Mesendoderm (in vitro differentiated cells): ENCODE results near the gene CCDC32.
A peak's percentile ranks its signal among the peaks of the same experiment; 100 is the strongest.

Source experiments
- DNase-seq: peaks from one replicate; pipeline ENCODE4 v3.0.0; 2013
- H2AK5ac ChIP-seq: 2 replicates; pipeline ENCODE4 v1.6.1; 2013; ENCODE audit warnings: low read length, inconsistent platforms
- H2BK120ac ChIP-seq: 2 replicates; pipeline ENCODE4 v1.6.1; 2013; ENCODE audit warnings: low read depth, mild to moderate bottlenecking, low read length, moderate library complexity, mixed read lengths
- H2BK15ac ChIP-seq: replicated peaks from 2 replicates; pipeline ENCODE4 v1.6.1; 2013; ENCODE audit warnings: low read depth, mild to moderate bottlenecking, moderate library complexity
- H2BK5ac ChIP-seq: 2 replicates; pipeline ENCODE4 v1.6.1; 2013; ENCODE audit warnings: low read length, inconsistent platforms
- H3K18ac ChIP-seq: 2 replicates; pipeline ENCODE4 v1.6.1; 2013; ENCODE audit warnings: mild to moderate bottlenecking, low read length, mixed read lengths
- H3K23ac ChIP-seq: one replicate; pipeline ENCODE4 v1.6.1; 2013; ENCODE audit warnings: low read length
- H3K27ac ChIP-seq: 2 replicates; pipeline ENCODE4 v1.5.1; 2013; ENCODE audit warnings: low read depth, mild to moderate bottlenecking, inconsistent platforms, low read length, moderate library complexity
- H3K27me3 ChIP-seq: 2 replicates; pipeline ENCODE4 v1.6.1; 2013; ENCODE audit warnings: low read length, control low read depth, mild to moderate bottlenecking, inconsistent platforms; ENCODE audit not compliant: insufficient read depth, poor library complexity
- H3K36me3 ChIP-seq: 2 replicates; pipeline ENCODE4 v1.6.1; 2013; ENCODE audit warnings: low read length, inconsistent platforms; ENCODE audit not compliant: control insufficient read depth, insufficient read depth
- H3K4ac ChIP-seq: one replicate; pipeline ENCODE4 v1.6.1; 2013; ENCODE audit warnings: low read depth, mild to moderate bottlenecking, low read length, moderate library complexity
- H3K4me1 ChIP-seq: 2 replicates; pipeline ENCODE4 v1.6.1; 2013; ENCODE audit warnings: low read depth, low read length, inconsistent platforms; ENCODE audit not compliant: control insufficient read depth
- H3K4me2 ChIP-seq: 2 replicates; pipeline ENCODE4 v1.6.1; 2013; ENCODE audit warnings: low read length
- H3K4me3 ChIP-seq: 2 replicates; pipeline ENCODE4 v1.5.1; 2013; ENCODE audit warnings: mild to moderate bottlenecking, low read length
- H3K56ac ChIP-seq: one replicate; pipeline ENCODE4 v1.6.1; 2013; ENCODE audit warnings: low read length
- H3K79me1 ChIP-seq: 2 replicates; pipeline ENCODE4 v1.6.1; 2013; ENCODE audit warnings: low read length, inconsistent platforms
- H3K79me2 ChIP-seq: 2 replicates; pipeline ENCODE4 v1.6.1; 2013; ENCODE audit warnings: mild to moderate bottlenecking, low read length; ENCODE audit not compliant: control insufficient read depth, insufficient read depth
- H3K9ac ChIP-seq: 2 replicates; pipeline ENCODE4 v1.6.1; 2013; ENCODE audit warnings: low read length, inconsistent platforms
- H4K5ac ChIP-seq: one replicate; pipeline ENCODE4 v1.6.1; 2013; ENCODE audit warnings: low read length
- H4K8ac ChIP-seq: one replicate; pipeline ENCODE4 v1.6.1; 2013; ENCODE audit warnings: low read depth, mild to moderate bottlenecking, control low read depth, low read length, moderate library complexity
- WGBS: extraction: QIAGEN DNeasy Blood & Tissue Kit; methylation state at CpG from one replicate; pipeline ENCODE4 v1.1.7; 2013; ENCODE audit warnings: low lambda C conversion rate, missing lambda C conversion rate; ENCODE audit not compliant: insufficient coverage; ENCODE audit errors: extremely low coverage; 5-methylcytosine and 5-hydroxymethylcytosine counted together

Gene CCDC32

DNA sequence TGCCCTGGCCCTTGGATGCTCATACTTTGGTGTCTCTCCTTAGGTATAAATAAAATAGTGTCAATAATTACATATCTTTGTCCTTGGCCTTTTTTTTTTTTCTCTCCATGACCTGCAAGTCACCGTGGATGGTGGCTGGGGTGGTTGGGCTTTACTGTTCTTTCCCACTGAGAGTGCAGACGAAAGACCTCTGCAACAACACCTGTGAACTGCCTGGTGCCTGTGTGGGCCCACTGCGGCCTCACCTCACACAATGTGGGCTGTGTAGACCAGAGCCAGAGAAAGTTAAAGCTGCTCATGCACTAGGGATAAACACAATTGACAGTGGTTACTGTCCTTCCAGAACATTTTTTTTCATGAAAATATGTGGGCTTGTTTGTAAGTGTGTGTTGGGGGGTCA is 39.0 kb downstream of the CCDC32 start:
- Histone ChIP-seq H4K8ac (no peak overlapping the region), H3K9ac (no peak overlapping the region), H3K79me2 (no peaks in the 10 kb centered on the region), H2BK15ac (no peak overlapping the region), H3K4me3 (no peak overlapping the region), H3K4me1 (no peaks in the 10 kb centered on the region), H2BK120ac (no peak overlapping the region), H2BK5ac (no peak overlapping the region), H4K5ac (no peak overlapping the region), H3K36me3 (no peaks in the 10 kb centered on the region), H3K4me2 (no peak overlapping the region), H3K23ac (peak overlapping the region; percentile 66), H3K56ac (no peak overlapping the region), H3K79me1 (no peaks in the 10 kb centered on the region), H3K4ac (no peak overlapping the region), H2AK5ac (no peak overlapping the region), H3K18ac (no peak overlapping the region), H3K27me3 (no peaks in the 10 kb centered on the region), H3K27ac (no peak overlapping the region)
- no peak for DNase-seq
- no CpG with 5 or more reads among the region's 3 CpGs for WGBS

DNA sequence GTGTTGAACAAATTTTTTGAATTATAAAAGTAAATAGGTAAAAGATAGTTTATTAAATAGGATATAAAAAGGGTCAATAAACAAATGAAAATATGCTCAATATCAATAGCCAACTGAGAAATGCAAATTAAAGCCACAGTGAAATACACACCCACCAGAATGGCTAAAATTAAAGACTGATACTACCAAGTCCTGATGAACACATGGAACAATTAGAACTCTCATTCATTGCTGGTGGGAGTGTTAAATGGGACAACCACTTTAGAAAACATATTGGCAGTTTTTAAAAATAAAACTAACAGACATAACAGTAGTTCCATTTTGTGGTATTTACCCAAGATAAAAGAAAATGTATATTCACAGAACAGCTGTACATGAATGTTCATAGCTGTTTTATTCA is 41.2 kb downstream of the CCDC32 start:
- Histone ChIP-seq H2BK120ac (no peak overlapping the region), H3K9ac (no peak overlapping the region), H3K4ac (no peak overlapping the region), H3K27ac (no peak overlapping the region), H3K4me2 (no peak overlapping the region), H3K79me1 (no peaks in the 10 kb centered on the region), H3K56ac (no peak overlapping the region), H3K27me3 (no peaks in the 10 kb centered on the region), H3K18ac (no peak overlapping the region), H3K4me1 (no peaks in the 10 kb centered on the region), H2BK15ac (no peak overlapping the region), H2BK5ac (no peak overlapping the region), H3K36me3 (no peaks in the 10 kb centered on the region), H3K79me2 (no peaks in the 10 kb centered on the region), H3K23ac (no peak overlapping the region), H2AK5ac (no peak overlapping the region), H3K4me3 (no peak overlapping the region), H4K8ac (no peak overlapping the region), H4K5ac (no peak overlapping the region)
- no peak for DNase-seq

DNA sequence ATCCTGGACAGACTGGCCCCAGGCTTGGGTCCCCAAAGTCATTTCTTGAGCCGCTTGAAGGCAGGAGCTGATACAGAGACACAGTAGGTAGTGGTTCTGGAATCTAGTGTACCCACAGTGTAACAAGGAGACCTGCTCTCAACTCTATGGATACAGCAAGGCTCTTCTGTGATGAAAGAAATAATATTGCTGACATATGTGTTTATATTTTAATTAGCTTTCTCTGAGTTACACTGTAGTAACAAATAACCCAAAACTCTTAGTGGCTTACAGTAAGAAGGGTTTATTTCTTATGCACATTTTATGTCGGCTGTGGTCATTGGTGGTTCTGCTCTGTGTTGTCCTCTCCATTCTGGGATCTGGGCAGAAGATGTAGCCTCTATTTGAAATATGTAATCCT is 48.5 kb downstream of the CCDC32 start:
- Histone ChIP-seq H3K56ac (no peak overlapping the region), H3K79me2 (no peaks in the 10 kb centered on the region), H3K27ac (no peak overlapping the region), H2BK15ac (no peak overlapping the region), H4K5ac (no peak overlapping the region), H4K8ac (no peak overlapping the region), H3K36me3 (no peaks in the 10 kb centered on the region), H3K4me2 (no peak overlapping the region), H3K23ac (no peak overlapping the region), H2BK120ac (no peak overlapping the region), H3K18ac (no peak overlapping the region), H3K4ac (no peak overlapping the region), H2BK5ac (no peak overlapping the region), H3K27me3 (no peaks in the 10 kb centered on the region), H3K9ac (no peak overlapping the region), H2AK5ac (no peak overlapping the region), H3K4me1 (no peaks in the 10 kb centered on the region), H3K79me1 (no peaks in the 10 kb centered on the region), H3K4me3 (no peak overlapping the region)
- WGBS, result no CpG with 5 or more reads among the region's 2 CpGs
- no peak for DNase-seq

DNA sequence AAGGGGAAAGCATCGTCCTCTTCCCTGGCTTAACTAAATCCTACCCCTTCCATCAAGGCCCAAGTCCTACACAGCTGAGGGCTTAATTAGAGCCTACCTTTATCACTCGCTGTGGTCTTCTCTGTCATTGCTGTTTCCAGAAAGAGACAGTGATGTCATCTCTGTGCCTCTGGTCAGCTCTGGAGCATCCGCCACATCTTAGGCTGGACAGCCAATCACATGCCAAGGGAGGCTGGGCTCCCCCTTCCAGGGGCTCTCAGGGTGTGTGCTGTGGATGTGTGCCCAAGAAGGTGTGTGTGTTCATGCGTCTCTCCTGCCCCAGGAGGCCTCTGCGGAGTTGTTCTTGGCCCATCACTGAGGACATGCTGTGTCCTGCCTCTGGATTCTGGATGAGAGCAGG is 51.2 kb downstream of the CCDC32 start:
- H3K27me3 ChIP-seq, result peaks cover 6% of the 10 kb centered on the region
- DNase-seq, result no peak
- no peak overlapping the region for H3K4me2 ChIP-seq
- no peaks in the 10 kb centered on the region for H3K79me2 ChIP-seq
- H3K9ac ChIP-seq, result no peak overlapping the region
- no peak overlapping the region for H4K8ac ChIP-seq
- no peak overlapping the region for H3K56ac ChIP-seq
- no peaks in the 10 kb centered on the region for H3K4me1 ChIP-seq
- no peaks in the 10 kb centered on the region for H3K79me1 ChIP-seq
- H2AK5ac ChIP-seq, result no peak overlapping the region
- no peak overlapping the region for H3K27ac ChIP-seq
- H3K4ac ChIP-seq, result no peak overlapping the region
- no CpG with 5 or more reads among the region's 5 CpGs for WGBS
- no peak overlapping the region for H3K18ac ChIP-seq
- no peak overlapping the region for H3K23ac ChIP-seq
- H2BK15ac ChIP-seq, result no peak overlapping the region
- no peak overlapping the region for H2BK5ac ChIP-seq
- H3K4me3 ChIP-seq, result no peak overlapping the region
- H3K36me3 ChIP-seq, result no peaks in the 10 kb centered on the region
- H2BK120ac ChIP-seq, result no peak overlapping the region
- H4K5ac ChIP-seq, result no peak overlapping the region

DNA sequence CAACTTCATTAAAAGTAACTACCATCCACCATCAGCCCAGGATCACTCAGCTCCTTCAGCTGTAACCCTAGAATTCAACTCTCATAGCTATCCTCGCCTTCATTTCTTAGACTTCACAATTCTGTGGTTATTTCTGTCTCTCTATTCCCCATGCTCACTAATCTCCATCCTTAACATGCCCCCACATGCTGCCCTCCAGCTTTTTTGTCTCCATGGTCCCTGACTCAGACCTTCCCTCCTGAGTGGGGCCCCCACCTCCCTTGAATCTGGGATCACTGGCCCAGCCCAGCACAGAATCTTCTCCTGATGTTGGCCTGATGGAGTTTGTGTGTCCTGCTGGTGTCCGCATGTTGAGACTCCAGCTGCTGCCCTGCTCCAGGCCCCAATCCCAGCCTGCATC is 52.4 kb downstream of the CCDC32 start:
- Histone ChIP-seq H3K79me2 (no peaks in the 10 kb centered on the region), H3K4me3 (no peak overlapping the region), H3K79me1 (no peaks in the 10 kb centered on the region), H3K27me3 (peaks cover 6% of the 10 kb centered on the region), H3K18ac (no peak overlapping the region), H2AK5ac (no peak overlapping the region), H2BK15ac (no peak overlapping the region), H4K5ac (no peak overlapping the region), H2BK120ac (no peak overlapping the region), H2BK5ac (no peak overlapping the region), H3K56ac (peak overlapping the region; percentile 93), H3K4me2 (no peak overlapping the region), H3K27ac (no peak overlapping the region), H3K9ac (no peak overlapping the region), H3K4ac (no peak overlapping the region), H3K23ac (no peak overlapping the region), H3K4me1 (no peaks in the 10 kb centered on the region), H3K36me3 (no peaks in the 10 kb centered on the region), H4K8ac (no peak overlapping the region)
- no CpG with 5 or more reads among the region's 2 CpGs for WGBS
- no peak for DNase-seq

DNA sequence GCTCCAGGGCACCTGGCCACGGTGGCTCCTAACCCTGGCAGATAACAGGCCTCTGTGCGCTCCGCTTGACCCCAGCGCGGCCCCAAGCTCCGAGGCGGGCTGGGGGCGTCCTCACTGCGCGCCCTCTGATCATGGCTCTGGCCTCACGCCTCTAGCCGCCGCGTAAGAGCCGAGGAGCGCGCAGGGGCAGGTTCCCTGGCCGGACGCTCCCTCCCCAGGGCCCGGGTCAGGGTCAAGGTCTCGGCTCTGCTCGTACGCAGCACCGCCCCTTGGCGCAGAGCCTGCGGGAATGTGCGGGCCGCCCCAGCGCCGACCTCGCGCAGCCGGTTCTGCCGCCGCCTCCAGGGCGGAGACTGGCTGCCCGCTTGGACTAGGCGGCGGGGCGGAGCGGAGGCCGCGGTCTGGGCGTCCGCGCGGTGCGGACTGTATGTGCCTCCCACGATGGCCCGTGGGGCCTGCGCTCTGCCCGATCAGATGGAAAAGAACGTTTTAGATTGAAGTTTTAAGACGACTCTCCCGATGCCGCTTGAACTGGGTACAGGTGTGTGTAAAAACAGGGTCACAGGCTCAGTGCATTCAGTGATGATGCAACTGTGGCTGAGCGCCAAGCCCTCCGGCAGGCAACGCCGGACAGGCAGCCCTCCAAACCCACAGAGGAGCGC is 53.2 kb downstream of the CCDC32 start:
- Histone ChIP-seq H3K27ac (no peak overlapping the region), H3K27me3 (peaks cover 6% of the 10 kb centered on the region)

More for the DNA sequence above, 53.2 kb downstream of the CCDC32 start:
- Histone ChIP-seq H2BK5ac (no peak overlapping the region), H3K23ac (peak overlapping the region; percentile 99), H3K4me1 (peaks cover 1% of the 10 kb centered on the region), H3K4me2 (peak overlapping the region; percentile 87), H3K18ac (no peak overlapping the region), H4K8ac (no peak overlapping the region), H3K4ac (peak overlapping the region; percentile 8), H2BK120ac (no peak overlapping the region), H3K9ac (peak overlapping the region; percentile 75), H3K36me3 (no peaks in the 10 kb centered on the region), H2AK5ac (no peak overlapping the region), H4K5ac (no peak overlapping the region), H3K79me2 (no peaks in the 10 kb centered on the region), H3K79me1 (no peaks in the 10 kb centered on the region), H3K4me3 (peak overlapping the region; percentile 32), H3K56ac (peak overlapping the region; percentile 93), H2BK15ac (no peak overlapping the region)
- WGBS, result no CpG with 5 or more reads among the region's 61 CpGs
- peak; percentile 74 for DNase-seq
